Measurements from ENCODE around the gene OTOF.
"Not testable (repeated sequence)": the region's sequence is repeated elsewhere in the genome, so short reads cannot be mapped to it uniquely, and the experiment has no call there.

The OTOF gene

GRCh38 chr2:26479131-26479788, 1.3 kb upstream of the OTOF start:
- no peak for DNase-seq

- no peak for DNase-seq
Measured at GRCh38 chr2:26478366-26478765, 442 bp upstream of the OTOF start.

- DNase-seq = no peak
Measured at GRCh38 chr2:26477126-26477910, 606 bp downstream of the OTOF start.

DNA sequence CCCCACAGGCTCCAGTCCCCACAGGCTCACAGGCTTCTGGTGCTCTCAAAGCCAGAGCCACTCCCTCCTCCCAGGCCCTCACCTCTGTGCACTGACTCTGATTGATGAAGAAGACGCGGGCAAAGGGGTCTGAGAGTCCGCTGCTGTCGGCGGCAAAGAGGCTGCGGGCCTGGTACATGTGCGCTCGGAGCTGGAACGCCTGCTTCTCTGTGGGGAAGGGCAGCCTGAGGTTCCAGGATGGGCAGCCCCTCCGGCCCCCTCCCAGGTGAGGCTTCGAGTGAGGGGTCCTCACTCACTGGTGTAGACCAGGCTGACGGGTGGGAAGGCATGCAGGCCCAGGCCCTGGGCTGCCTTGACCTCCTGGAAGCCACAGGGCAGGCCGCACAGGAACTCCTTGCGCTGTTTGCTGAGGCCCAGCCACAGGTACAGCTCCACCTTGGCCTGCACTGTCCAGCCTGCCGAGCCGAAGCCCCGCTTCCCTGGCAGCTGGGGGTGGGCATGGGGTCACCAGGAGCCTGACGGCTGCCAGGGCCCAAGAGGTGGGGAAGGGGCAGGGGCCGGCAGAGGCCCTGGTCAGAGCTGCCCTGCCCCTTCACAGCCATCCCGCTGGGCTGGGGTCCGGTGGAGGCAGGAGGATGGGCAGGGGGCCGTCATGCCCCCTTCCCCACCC, 2.0 kb downstream of the OTOF start:
- DNase-seq = no peak

DNA sequence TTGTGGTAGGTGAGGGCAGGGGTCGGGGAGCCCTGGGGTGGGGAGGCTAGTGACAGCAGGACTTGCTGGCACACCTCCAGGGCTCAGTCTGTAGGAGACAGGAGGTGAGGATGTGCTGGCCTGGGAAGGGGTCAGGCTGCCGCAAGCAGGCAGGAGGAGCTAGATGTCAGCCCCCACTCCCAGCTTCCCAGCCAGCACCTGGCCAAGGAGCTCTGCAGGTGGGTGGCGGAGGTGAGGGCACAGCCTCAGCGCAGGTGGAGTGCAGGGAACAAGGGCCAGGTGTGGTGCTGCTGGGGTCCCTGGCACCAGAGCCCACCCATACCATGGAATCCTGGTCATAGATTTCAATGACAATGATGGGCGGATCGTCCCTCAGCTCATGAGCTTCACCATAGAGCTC, 2.9 kb downstream of the OTOF start:
- DNase-seq = no peak

- no peak for DNase-seq
Measured at GRCh38 chr2:26474261-26474785, 3.6 kb downstream of the OTOF start.

DNA sequence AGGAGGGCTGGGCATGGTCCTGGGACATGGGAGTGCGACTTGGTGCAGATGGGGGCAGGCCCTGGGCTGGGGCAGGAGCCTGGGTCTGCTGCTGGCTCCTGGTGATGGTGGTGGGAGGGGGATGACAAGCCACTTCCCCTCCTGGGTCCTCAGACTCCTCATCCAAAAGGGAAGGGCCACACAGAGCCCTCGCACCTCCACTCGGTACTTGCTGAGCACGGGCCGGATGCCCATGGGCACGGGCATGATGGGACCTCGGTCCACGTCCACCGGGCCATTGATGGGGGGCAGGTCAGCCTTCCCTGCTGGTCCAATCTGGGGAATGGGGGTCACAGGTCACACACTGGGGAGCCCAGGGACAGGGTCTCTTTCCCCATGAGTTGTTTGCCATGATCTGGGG, 4.1 kb downstream of the OTOF start:
- DNase-seq = no peak

DNA sequence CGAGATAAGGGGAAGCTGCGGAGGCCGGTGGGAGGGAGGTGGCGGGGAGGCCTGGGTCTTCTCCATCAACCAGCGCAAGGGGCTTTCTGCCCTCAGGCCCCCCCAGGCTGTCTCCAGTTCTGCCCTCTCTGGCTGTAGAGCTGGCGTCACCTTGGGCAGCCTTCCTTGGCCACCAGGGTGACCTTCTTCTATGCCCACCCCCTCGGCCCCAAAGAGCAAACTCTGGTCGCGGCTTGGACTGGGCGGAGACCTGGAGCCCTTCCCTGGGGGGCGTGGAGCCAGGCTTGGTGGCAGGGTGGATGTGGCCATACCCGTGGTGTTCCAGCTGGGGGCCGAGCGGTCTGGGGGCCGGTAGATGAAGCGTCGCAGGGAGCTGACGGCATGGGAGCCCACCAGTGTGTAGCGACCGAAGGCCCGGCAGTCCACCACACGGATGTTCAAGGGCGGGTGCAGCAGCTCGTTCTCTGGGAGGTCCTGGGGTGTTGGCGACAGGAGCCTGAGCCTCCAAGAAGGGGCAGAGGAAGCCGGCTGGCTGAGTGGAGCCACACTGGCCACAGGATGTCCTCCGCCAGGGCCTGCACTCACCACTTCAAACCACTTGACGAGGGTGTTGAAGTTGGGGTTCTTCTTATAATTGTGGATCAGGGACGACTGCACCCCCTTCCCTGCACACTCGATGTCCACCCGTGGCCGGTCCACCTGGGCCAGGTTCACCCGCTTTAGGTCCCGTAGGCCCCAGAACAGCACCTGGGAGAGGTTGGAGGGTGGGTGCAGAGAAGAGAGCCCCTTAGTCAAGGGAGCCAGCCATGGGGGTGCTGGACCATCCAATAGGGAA, 4.9 kb downstream of the OTOF start:
- no peak for DNase-seq

GRCh38 chr2:26471766-26472706, 5.9 kb downstream of the OTOF start:
- no peak for DNase-seq

GRCh38 chr2:26471289-26471688, 6.6 kb downstream of the OTOF start:
- DNase-seq = no peak

DNA sequence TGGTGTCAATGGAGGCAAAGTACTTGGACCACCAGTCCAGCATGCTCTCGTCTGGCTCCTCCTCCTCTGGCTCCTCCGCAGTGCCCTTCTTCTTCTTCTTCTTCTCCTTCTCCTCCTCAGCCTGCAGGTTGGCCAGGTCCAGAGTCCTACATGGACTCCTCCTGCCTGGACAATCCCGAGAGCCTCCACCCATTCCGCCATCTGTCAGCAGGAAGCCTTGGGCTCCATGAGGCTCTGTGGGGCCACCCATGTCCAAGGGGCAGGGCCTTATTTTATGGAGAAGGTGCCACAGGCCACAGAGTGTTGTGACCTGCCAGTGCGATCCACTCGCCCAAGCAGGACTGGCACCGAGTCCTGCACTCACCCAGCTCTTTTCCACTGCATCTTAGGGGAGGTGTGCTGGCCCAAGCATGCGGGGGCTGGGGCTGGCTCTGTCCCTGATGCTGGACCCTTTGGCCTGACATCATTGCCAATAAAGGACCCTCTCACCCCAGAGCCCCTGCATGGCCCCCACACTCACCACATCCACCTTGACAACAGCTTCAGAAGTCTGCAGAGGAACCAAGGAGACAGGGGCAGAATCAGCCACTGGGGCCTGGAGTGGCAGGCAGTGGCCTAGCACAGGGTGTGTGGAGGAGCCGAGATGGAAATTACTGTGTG, 7.2 kb downstream of the OTOF start:
- DNase-seq = no peak

- no peak for DNase-seq
Measured at GRCh38 chr2:26469955-26470354, 8.0 kb downstream of the OTOF start.

DNA sequence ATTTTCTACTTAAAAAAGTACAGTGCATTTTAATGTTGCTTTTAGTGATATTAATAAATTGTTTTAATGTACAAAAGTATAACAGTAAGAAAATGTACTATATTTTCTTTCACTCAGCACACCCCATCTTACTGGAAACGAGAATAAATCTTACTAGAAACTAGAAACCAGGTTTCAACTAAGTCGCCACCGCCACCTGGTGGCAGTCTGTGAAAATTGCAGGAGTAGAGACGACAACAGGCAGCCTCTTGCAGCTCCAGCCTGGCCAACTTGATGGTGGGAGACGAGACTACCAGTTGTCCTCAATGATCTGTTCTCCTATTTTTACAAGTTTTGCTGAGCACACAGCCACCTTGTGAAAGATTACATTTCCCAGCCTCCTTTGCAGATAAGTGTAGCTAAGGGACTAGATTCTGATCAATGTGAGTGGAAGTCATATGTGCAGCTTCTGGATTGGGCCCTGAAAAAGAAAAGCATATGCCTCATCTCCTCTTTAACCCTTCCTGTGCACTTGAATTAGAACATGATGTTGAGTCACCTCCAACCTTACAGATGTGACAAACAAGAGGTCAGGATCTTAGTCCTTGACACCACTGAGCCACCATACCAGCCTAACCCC, 8.7 kb downstream of the OTOF start:
- peak in 1 of 2 experiments; percentile 26 for DNase-seq

DNA sequence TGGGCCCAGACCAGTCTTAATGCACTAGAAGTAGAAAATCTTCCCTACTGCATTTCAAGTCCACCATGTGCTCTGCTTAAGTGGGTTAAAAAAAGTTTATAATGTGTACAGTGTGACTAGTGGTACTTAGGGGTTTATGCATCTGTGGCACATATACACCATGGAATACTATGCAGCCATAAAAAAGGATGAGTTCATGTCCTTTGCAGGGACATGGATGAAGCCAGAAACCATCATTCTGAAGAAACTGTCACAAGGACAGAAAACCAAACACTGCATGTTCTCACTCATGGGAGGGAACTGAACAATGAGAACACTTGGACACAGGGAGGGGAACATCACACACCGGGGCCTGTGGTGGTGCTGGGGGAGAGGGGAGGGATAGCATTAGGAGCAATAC, 9.4 kb downstream of the OTOF start:
- DNase-seq = not testable (repeated sequence)

- no peak for DNase-seq
Measured at GRCh38 chr2:26466662-26467310, 11.1 kb downstream of the OTOF start.

DNA sequence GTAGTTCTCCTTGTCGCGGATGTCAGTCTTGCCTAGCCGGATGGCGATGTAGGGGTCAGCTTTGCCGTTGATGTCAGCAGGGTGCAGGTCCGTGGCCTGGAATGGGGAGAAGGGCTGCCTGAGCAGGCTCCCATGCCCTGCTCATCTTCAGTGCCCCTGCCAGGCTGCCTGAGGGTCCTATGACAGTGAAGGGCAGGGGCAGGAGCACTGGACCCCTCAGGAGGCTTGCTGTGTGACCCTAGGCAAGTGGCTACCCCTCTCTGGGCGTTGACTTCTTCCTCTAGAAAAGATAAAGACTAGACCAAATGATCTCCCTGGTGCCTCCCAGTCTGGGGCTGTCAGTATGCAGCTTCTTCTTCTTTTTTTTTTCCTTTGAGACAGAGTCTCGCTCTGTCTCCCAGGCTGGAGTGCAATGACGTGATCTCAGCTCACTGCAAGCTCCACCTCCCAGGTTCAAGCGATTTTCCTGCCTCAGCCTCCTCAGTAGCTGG, 11.9 kb downstream of the OTOF start:
- no peak for DNase-seq

DNA sequence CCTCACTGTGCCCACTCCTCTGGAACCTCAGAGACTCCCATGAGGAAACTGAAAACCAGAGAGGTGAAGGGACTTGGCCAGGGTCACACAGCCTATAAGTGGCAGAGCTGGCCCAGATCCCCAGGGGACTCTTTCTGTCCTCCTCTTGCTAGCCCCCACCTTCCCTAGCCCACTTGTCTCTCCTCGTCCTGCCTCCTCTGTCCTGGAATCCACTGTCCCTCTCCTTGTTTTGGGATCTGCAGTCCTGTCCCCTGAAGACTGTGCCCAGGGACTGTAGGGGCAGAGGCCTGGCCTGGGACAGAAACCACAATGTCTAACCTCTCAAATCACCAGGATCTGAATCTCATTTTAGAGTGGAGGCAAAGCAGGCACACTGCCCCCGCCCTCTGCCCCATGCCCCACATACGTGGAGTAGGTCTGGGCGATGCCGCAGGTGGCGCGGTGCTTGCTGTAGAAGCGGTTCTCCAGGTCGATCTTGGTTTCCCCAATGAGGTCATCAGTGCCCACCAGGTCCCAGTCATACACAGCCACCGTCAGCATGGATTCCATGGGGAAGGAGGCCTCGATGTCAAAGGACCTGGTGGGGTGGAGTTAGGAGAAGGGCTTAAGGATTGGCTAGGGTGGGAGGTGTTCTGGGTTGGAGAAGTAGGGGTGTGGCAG, 12.5 kb downstream of the OTOF start:
- no peak for DNase-seq

- no peak for DNase-seq
Measured at GRCh38 chr2:26464390-26465265, 13.3 kb downstream of the OTOF start.
